ENCODE data around the gene RHCE. TPM values are rescaled to one million over a fixed set of nuclear protein-coding genes. Genes with fewer than 3 reads are reported as not detected.

RHCE gene
- total and polyA plus RNA-seq, 2 of the 8 experiments (the other 6 are each of a cell fraction or from before 2014, with no cell fraction given): 0.23 to 0.50 TPM

DNA sequence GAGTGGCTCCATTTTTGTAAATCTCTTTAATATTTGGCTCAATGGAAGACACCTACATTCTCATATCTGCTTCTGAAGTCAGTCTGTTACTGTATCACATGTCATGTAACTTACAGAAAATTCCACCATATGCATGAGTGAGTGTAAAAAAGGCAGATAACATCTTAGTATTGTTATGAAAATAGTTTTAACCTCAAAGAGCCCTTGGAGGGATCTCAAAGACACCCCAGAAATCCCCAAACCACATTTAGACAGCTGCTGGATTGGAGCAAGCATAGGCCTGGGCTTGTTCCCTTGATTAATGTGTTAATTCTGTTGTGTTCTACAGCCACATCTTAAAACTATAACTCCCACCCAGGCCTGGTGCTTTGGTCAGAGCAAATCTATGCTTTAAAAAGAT, 26.9 kb upstream of the RHCE start:
- H3K4ac ChIP-seq (replicated peaks; ENCODE audit: insufficient read length, low read depth, low read length): no peak overlapping the region
- no peak overlapping the region for H2BK20ac ChIP-seq (ENCODE audit: low read length)
- no peak overlapping the region for H3K27ac ChIP-seq (ENCODE audit: low read depth, low read length)
- peaks cover 0 to 4% (median 0%) of the 10 kb centered on the region in 4 experiments; a peak in 2 of 7 replicates for H3K4me1 ChIP-seq (replicated peaks in 1 of 4; ENCODE audit: control insufficient read depth in 3 of 4, insufficient read depth in 4 of 4, low read length in 3 of 4)
- no peaks in the 10 kb centered on the region for H3K27me3 ChIP-seq (replicated peaks in 1 of 4; ENCODE audit: control insufficient read depth in 3 of 4, extremely low read depth in 1 of 4, insufficient read depth in 3 of 4, low read length in 3 of 4)
- H3K18ac ChIP-seq (ENCODE audit: extremely low read depth, low read length): no peak overlapping the region
- no peak overlapping the region for H4K5ac ChIP-seq (ENCODE audit: insufficient read length, low read depth, low read length)
- H3K9me3 ChIP-seq (ENCODE audit: insufficient read depth in 2 of 2, low read depth in 1 of 2, low read length in 1 of 2): no peaks in the 10 kb centered on the region
- POLR2A ChIA-PET (ENCODE audit: partially characterized antibody): interaction anchor here (1.3 kb wide), 1 partner anchor 371 kb away, joined by 3 read pairs; no protein-coding TSS in a partner anchor
- no peak for DNase-seq (ENCODE audit: low read depth in 1 of 2, low spot score in 2 of 2)
- no peak overlapping the region for H3K9ac ChIP-seq (replicated peaks in 1 of 4; ENCODE audit: extremely low read depth in 1 of 4, low read depth in 3 of 4, low read length in 3 of 4)
- H3K79me2 ChIP-seq (ENCODE audit: control insufficient read depth in 1 of 2, insufficient read depth in 2 of 2, low read length in 2 of 2): peaks cover 0 to 7% of the 10 kb centered on the region in 2 experiments; a peak in 1 of 4 replicates
- no peaks in the 10 kb centered on the region for H3K36me3 ChIP-seq (ENCODE audit: control insufficient read depth in 2 of 4, insufficient read depth in 4 of 4, low read length in 3 of 4)
- H3K14ac ChIP-seq (ENCODE audit: insufficient read length): no peak overlapping the region
- TF ChIP-seq KDM1A (IDR thresholded peaks at IDR 0.05; ENCODE audit: borderline replicate concordance, low read length) (no peak), POLR2AphosphoS5 (IDR thresholded peaks at IDR 0.05; ENCODE audit: low read depth, low read length) (no peak), JUND (IDR thresholded peaks at IDR 0.05; ENCODE audit: low read length) (no peak), CHD2 (IDR thresholded peaks at IDR 0.05; ENCODE audit: low read length) (no peak), KDM4A (IDR thresholded peaks at IDR 0.05; ENCODE audit: low read depth, low read length, severe bottlenecking) (no peak), TAF7 (optimal IDR thresholded peaks at IDR 0.05; ENCODE audit: borderline replicate concordance, low read depth, low read length) (no peak)
- H2AK5ac ChIP-seq (ENCODE audit: low read depth, low read length): no peak overlapping the region
- H3K23me2 ChIP-seq (ENCODE audit: low read depth, low read length): no peaks in the 10 kb centered on the region
- no peak overlapping the region for H2BK12ac ChIP-seq (ENCODE audit: low read depth, low read length)
- H2BK120ac ChIP-seq (replicated peaks; ENCODE audit: low read depth, low read length): no peak overlapping the region
- no peak overlapping the region for H3K4me3 ChIP-seq (ENCODE audit: extremely low read depth in 1 of 4, insufficient read depth in 2 of 4, low read depth in 3 of 4, low read length in 4 of 4)
- no peak overlapping the region for H3K23ac ChIP-seq (ENCODE audit: insufficient read length)
- no peaks in the 10 kb centered on the region for H3K79me1 ChIP-seq (ENCODE audit: low read depth, low read length)
- no peak overlapping the region for H3K4me2 ChIP-seq (ENCODE audit: insufficient read depth in 1 of 2, low read depth in 2 of 2, low read length in 2 of 2)
- H4K8ac ChIP-seq (ENCODE audit: extremely low read depth, insufficient read depth, low read length): no peak overlapping the region
- no peak overlapping the region for H2BK5ac ChIP-seq (ENCODE audit: low read depth, low read length)
- peaks cover 0 to 2% of the 10 kb centered on the region in 2 experiments for H4K20me1 ChIP-seq (replicated peaks in 1 of 2; ENCODE audit: control insufficient read depth in 1 of 2, insufficient read depth in 2 of 2, low read length in 2 of 2)
- H2BK15ac ChIP-seq (ENCODE audit: low read length): no peak overlapping the region
- CTCF ChIA-PET (ENCODE audit: partially characterized antibody): interaction anchor here (0.6 to 1.1 kb wide), 3 partner anchors 41 to 811 kb away, joined by 3 to 4 read pairs (median 4); no protein-coding TSS in a partner anchor
- FAIRE-seq: no peak
- no peak overlapping the region for H2AFZ ChIP-seq (ENCODE audit: low read length)
- H4K91ac ChIP-seq (replicated peaks; ENCODE audit: insufficient read length, low read length): no peak overlapping the region
- no peak overlapping the region for H3K56ac ChIP-seq (replicated peaks; ENCODE audit: insufficient read length, low read depth, low read length)

Data from H1 (cell line).